Activated T-cell treated with anti-CD3 and anti-CD28 coated beads, Interleukin-2, amount 50 U/mL, for 4 hours (primary cell): ENCODE data around the gene AGPAT4. TPM values are rescaled to one million over a fixed set of nuclear protein-coding genes. Genes with fewer than 3 reads are reported as not detected.
"Not testable (repeated sequence)": the region's sequence is repeated elsewhere in the genome, so short reads cannot be mapped to it uniquely, and the experiment has no call there.

Source experiments
- ATAC-seq, 2 donors: fragments of 200-7000 bp; cut with Tn5 transposase; one replicate each; pipeline ENCODE4 v1.10.0; 2021
- DNase-seq: peaks from one replicate; pipeline ENCODE4 v3.0.0-alpha.2; 2020
- H3K27me3 Mint-ChIP-seq: one replicate; pipeline ENCODE4 v1.8.0; 2021; ENCODE audit warnings: low read depth, mixed read lengths
- H3K36me3 Mint-ChIP-seq: one replicate; pipeline ENCODE4 v1.8.0; 2022; ENCODE audit warnings: mixed read lengths; ENCODE audit not compliant: insufficient read depth
- H3K4me1 Mint-ChIP-seq: one replicate; pipeline ENCODE4 v1.8.0; 2021; ENCODE audit warnings: low read depth, mixed read lengths
- H3K4me3 Mint-ChIP-seq: one replicate; pipeline ENCODE4 v1.8.0; 2021; ENCODE audit warnings: mild to moderate bottlenecking, moderate library complexity, mixed read lengths
- H3K9me3 Mint-ChIP-seq: one replicate; pipeline ENCODE4 v1.8.0; 2021; ENCODE audit warnings: mixed read lengths
- total RNA-seq, 3 donors: library from RNA; stranded (reverse); gene quantifications; one replicate each; pipeline ENCODE4 v1.2.1, GENCODE V29; 2021

The AGPAT4 gene
- total RNA-seq, 3 donors from 2014 or later: 1.5 to 2.0 (median 2.0) TPM

- ATAC-seq (no peak), DNase-seq (no peak)
- no peaks in the 10 kb centered on the region for H3K9me3 Mint-ChIP-seq
- peaks cover 2% of the 10 kb centered on the region for H3K36me3 Mint-ChIP-seq
- H3K4me1 Mint-ChIP-seq: peaks cover 6% of the 10 kb centered on the region
- no peak overlapping the region for H3K4me3 Mint-ChIP-seq
- no peaks in the 10 kb centered on the region for H3K27me3 Mint-ChIP-seq
These were observed 74.9 kb downstream of the AGPAT4 start for GRCh38 chr6:161198783-161199460.

GRCh38 chr6:161198176-161198575 lies 75.7 kb downstream of the AGPAT4 start:
- Mint-ChIP-seq H3K9me3 (peaks cover under 1% of the 10 kb centered on the region), H3K4me3 (no peak overlapping the region), H3K27me3 (no peaks in the 10 kb centered on the region), H3K36me3 (peaks cover 3% of the 10 kb centered on the region), H3K4me1 (peaks cover 6% of the 10 kb centered on the region)
- ATAC-seq (no peak), DNase-seq (no peak)

DNA sequence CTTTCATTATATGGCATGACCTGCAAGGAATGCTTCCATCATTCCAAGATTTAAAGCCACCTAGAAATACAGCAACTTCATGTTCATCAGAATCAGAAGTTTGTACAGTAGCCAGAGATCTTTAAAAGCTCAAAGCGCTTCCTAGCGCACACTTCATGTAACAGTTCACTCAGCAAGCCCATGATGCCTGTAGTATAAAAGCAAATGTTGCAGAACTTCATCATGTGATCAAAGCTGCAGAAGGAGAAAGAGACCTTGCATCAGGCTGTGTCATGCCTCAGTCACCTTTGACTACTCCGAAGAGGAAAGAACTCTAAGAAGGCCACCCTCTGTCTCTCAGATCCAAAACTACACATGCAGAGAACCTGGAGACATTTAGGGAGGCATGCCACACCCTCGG lies 78.5 kb downstream of the AGPAT4 start:
- Mint-ChIP-seq H3K4me3 (no peak overlapping the region), H3K4me1 (peaks cover 2% of the 10 kb centered on the region), H3K9me3 (peaks cover 9% of the 10 kb centered on the region), H3K27me3 (no peaks in the 10 kb centered on the region), H3K36me3 (peaks cover 8% of the 10 kb centered on the region)
- DNase-seq (no peak), ATAC-seq (no peak)

DNA sequence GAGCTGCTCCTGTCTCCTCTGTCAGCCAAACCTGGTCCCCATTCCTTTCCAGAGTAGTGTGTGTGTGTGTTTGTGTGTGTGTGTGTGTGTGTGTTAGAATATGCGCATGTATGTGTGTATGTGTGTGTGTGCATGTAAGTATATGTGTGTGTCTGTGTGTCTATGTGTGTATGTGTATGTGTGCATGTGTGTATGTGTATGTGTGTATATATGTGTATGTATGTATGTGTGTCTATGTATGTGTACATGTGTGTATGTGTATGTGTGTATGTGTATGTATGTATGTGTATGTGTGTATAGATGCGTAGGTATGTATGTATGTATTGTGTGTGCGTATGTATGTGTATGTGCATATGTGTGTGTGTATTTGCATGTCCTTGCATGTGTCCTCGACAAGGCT lies 79.5 kb downstream of the AGPAT4 start:
- H3K4me3 Mint-ChIP-seq: no peak overlapping the region
- ATAC-seq: no peak
- peaks cover 2% of the 10 kb centered on the region for H3K4me1 Mint-ChIP-seq
- peaks cover 14% of the 10 kb centered on the region for H3K36me3 Mint-ChIP-seq
- no peak for DNase-seq
- no peaks in the 10 kb centered on the region for H3K27me3 Mint-ChIP-seq
- peaks cover 9% of the 10 kb centered on the region for H3K9me3 Mint-ChIP-seq

DNA sequence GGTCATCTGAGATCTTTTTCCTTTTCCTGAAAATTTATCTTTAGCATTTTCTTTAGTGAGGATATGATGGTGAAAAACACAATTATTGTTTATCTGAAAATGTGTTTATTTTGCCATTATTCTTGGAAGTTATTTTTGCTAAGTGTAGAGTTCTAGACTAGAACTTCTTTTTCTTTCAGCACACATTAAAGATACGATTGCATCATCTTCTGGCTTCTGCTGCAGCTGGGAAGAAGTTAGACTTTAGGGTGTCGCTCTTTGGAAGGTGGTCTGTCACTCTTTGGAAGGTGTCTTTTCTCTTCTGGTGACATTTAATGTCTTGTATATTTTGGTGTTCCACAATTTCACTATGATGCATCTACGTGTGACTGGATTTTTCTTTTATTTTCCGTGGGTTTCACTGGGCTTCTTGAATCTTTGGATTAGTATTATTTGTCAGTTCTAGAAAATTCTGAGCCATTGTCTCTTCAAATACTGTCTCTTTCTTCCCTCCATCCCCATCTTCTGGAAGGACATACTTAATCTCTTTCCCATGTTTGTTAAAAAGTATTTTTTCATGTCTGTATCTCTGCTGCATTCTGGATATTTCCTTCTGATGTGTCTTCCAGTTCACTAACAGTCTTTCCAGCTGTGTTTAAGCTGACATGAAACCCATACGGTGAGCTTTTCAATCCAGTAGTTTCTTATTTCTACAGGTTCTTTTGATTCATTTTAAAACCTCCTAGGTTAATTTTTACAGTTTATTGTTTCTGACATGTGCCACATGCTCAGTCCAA lies 81.0 kb downstream of the AGPAT4 start:
- Mint-ChIP-seq H3K9me3 (peaks cover 9% of the 10 kb centered on the region), H3K4me1 (peaks cover 2% of the 10 kb centered on the region), H3K27me3 (no peaks in the 10 kb centered on the region), H3K4me3 (no peak overlapping the region), H3K36me3 (peaks cover 14% of the 10 kb centered on the region)
- DNase-seq (no peak), ATAC-seq (no peak)

- peaks cover 9% of the 10 kb centered on the region for H3K9me3 Mint-ChIP-seq
- H3K4me3 Mint-ChIP-seq: no peak overlapping the region
- H3K27me3 Mint-ChIP-seq: no peaks in the 10 kb centered on the region
- no peak for ATAC-seq
- H3K36me3 Mint-ChIP-seq: peaks cover 18% of the 10 kb centered on the region
- H3K4me1 Mint-ChIP-seq: peaks cover 2% of the 10 kb centered on the region
- DNase-seq: no peak
These were observed 82.2 kb downstream of the AGPAT4 start for GRCh38 chr6:161191671-161192070.

GRCh38 chr6:161191007-161191406 lies 82.9 kb downstream of the AGPAT4 start:
- Mint-ChIP-seq H3K4me3 (no peak overlapping the region), H3K36me3 (peaks cover 21% of the 10 kb centered on the region), H3K27me3 (no peaks in the 10 kb centered on the region), H3K4me1 (peaks cover under 1% of the 10 kb centered on the region), H3K9me3 (peaks cover 9% of the 10 kb centered on the region)
- ATAC-seq: no peak
- DNase-seq: no peak

DNA sequence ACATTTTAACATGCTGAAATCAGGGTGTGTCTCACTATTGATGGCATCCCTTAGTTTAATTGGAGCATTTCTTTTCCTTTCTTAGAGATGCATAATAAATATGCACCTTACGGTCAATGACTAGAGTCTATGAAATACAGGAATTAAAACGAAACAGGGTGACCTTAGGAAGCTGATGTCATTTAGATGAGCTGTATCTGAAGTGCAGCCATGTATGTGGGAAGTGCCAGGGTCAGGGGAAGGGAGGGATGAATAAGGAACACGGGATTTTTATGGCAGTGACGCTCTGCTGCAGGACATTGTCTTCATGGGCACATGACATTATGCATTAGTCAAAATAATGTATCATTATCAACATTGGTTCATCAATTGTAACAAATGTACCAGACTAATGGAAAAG lies 84.0 kb downstream of the AGPAT4 start:
- Mint-ChIP-seq H3K36me3 (peaks cover 26% of the 10 kb centered on the region), H3K9me3 (peaks cover 9% of the 10 kb centered on the region), H3K27me3 (no peaks in the 10 kb centered on the region), H3K4me1 (no peaks in the 10 kb centered on the region), H3K4me3 (no peak overlapping the region)
- DNase-seq (no peak), ATAC-seq (no peak)

- DNase-seq (no peak), ATAC-seq (no peak)
- no peaks in the 10 kb centered on the region for H3K27me3 Mint-ChIP-seq
- no peaks in the 10 kb centered on the region for H3K4me1 Mint-ChIP-seq
- H3K9me3 Mint-ChIP-seq: peaks cover 9% of the 10 kb centered on the region
- H3K4me3 Mint-ChIP-seq: no peak overlapping the region
- H3K36me3 Mint-ChIP-seq: peaks cover 26% of the 10 kb centered on the region
These were observed 85.1 kb downstream of the AGPAT4 start for GRCh38 chr6:161188547-161189465.

DNA sequence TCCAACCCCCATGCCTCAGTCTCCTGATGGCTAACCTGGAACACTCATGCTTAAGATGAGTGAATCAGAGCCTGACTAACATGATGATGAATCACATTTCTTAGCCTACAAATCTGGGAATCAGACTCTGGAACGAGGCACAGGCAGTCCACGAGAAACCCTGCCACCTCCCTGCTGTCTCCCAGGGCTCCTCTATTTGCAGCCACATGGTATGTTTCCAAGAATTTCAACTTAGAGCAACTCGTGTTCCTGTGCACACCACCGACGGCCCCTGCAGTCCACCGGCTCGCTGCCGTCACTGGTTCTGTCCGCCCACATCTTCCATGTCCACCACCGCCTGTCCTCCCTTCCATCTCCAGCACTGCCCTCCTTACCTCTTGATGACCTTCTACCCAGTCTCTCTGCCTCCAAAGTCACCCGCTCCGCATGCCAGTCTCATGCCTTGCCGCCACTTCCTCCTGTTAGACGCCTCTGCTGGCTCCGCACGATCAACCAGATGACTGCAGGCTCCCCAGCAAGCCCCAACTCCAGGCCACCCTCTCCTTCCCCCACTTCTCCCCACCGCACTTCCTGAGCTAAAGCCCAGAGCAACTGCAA lies 87.6 kb downstream of the AGPAT4 start:
- ATAC-seq (no peak), DNase-seq (no peak)
- no peak overlapping the region for H3K4me3 Mint-ChIP-seq

DNA sequence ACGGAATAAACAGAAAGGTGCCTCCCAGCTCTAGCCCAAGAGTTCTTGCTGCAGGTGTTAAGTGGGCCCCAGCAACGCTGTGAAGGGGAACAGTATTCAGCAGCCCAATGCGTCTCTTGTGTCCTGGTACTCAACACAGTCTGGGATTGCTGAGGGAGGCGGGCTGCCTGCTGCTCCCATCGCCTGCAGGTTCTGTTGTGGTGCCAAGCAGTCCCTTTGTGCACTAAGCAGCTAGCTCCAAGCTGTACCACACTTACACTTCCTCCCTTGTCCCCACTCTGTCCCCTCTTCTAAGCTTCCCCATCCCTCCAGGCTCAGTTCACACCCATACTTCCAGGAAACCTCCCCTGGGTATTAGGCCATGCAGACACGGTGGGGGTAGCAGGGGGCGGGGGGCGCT lies 92.7 kb downstream of the AGPAT4 start:
- Mint-ChIP-seq H3K9me3 (peaks cover 12% of the 10 kb centered on the region), H3K36me3 (peaks cover 23% of the 10 kb centered on the region), H3K27me3 (no peaks in the 10 kb centered on the region), H3K4me1 (no peaks in the 10 kb centered on the region), H3K4me3 (no peak overlapping the region)
- DNase-seq (no peak), ATAC-seq (no peak)

More for the DNA sequence above, 87.6 kb downstream of the AGPAT4 start:
- Mint-ChIP-seq H3K27me3 (no peaks in the 10 kb centered on the region), H3K9me3 (no peaks in the 10 kb centered on the region), H3K36me3 (peaks cover 22% of the 10 kb centered on the region), H3K4me1 (no peaks in the 10 kb centered on the region)

DNA sequence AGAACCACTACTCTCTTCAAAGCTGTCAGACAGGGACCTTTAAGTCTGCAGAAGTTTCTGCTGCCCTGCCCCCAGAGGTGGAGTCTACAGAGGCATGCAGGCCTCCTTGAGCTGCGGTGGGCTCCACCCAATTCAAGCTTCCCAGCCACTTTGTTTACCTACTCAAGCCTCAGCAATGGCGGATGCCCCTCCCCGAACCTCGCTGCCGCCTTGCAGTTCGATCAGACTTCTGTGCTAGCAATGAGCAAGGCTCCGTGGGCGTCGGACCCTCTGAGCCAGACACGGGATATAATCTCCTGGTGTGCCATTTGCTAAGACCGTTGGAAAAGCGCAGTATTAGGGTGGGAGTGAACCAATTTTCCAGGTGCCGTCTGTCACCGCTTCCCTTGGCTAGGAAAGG lies 95.7 kb downstream of the AGPAT4 start:
- ATAC-seq: not testable (repeated sequence)

DNA sequence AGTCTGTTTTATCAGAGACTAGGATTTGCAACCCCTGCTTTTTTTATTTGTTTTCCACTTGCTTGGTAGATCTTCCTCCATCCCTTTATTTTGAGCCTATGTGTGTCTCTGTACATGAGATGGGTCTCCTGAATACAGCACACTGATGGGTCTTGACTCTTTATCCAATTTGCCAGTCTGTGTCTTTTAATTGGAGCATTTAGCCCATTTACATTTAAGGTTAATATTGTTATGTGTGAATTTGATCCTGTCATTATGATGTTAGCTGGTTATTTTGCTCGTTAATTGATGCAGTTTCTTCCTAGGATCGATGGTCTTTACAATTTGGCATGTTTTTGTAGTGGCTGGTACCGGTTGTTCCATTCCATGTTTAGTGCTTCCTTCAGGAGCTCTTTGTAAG lies 97.4 kb downstream of the AGPAT4 start:
- H3K4me1 Mint-ChIP-seq, H3K4me3 Mint-ChIP-seq, H3K27me3 Mint-ChIP-seq, DNase-seq, ATAC-seq: not testable (repeated sequence)
- peaks cover 12% of the 10 kb centered on the region for H3K9me3 Mint-ChIP-seq
- H3K36me3 Mint-ChIP-seq: peaks cover 13% of the 10 kb centered on the region

More for the DNA sequence above, 95.7 kb downstream of the AGPAT4 start:
- peaks cover 17% of the 10 kb centered on the region for H3K36me3 Mint-ChIP-seq
- H3K27me3 Mint-ChIP-seq, DNase-seq, H3K4me3 Mint-ChIP-seq, H3K4me1 Mint-ChIP-seq: not testable (repeated sequence)
- peaks cover 12% of the 10 kb centered on the region for H3K9me3 Mint-ChIP-seq

GRCh38 chr6:161172769-161173168 lies 101.1 kb downstream of the AGPAT4 start:
- not testable (repeated sequence) for H3K4me1 Mint-ChIP-seq, ATAC-seq, H3K36me3 Mint-ChIP-seq, DNase-seq, H3K27me3 Mint-ChIP-seq, H3K4me3 Mint-ChIP-seq, H3K9me3 Mint-ChIP-seq
